Amniotic epithelial cell (primary cell): ENCODE measurements around the gene SLC41A2.
A peak's percentile ranks its signal among the peaks of the same experiment; 100 is the strongest.
"Not testable (repeated sequence)": the region's sequence is repeated elsewhere in the genome, so short reads cannot be mapped to it uniquely, and the experiment has no call there.

ENCODE experiments used
- DNase-seq: peaks from one replicate; pipeline ENCODE4 v3.0.0-alpha.2; 2010; ENCODE audit warnings: low read depth

SLC41A2 gene

GRCh38 chr12:104963757-104964156 is 5.7 kb upstream of the SLC41A2 start:
- no peak for DNase-seq

GRCh38 chr12:104960464-104960863 is 2.4 kb upstream of the SLC41A2 start:
- DNase-seq: no peak

DNA sequence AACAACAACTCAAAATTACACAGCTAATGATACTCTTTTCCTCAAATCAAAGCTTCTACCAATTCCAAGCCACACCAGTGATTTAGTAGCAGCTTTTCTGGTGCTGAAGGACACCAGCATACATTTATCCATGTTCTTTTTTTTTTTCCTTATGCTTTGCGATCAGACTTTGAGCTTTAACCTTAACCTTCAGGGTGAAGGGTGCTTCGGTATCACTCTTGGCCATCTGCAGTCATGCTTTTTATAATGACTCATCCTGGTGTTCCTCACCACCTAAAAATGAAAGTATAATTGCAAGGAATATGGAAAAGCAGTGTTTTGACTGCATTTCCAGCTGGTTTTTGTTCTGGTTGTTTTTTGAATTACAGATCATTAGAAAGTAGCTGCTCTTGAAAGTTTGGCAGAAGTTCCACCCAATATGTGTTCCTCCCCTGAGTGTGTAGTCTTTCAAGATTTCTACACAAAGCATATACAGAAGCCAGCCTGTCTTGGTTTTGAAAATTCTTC is 1.3 kb upstream of the SLC41A2 start:
- peak; percentile 53 for DNase-seq

- no peak for DNase-seq
Measured at GRCh38 chr12:104958805-104959334, 780 bp upstream of the SLC41A2 start.

- DNase-seq: no peak
Measured at GRCh38 chr12:104957719-104958000, 430 bp downstream of the SLC41A2 start.

DNA sequence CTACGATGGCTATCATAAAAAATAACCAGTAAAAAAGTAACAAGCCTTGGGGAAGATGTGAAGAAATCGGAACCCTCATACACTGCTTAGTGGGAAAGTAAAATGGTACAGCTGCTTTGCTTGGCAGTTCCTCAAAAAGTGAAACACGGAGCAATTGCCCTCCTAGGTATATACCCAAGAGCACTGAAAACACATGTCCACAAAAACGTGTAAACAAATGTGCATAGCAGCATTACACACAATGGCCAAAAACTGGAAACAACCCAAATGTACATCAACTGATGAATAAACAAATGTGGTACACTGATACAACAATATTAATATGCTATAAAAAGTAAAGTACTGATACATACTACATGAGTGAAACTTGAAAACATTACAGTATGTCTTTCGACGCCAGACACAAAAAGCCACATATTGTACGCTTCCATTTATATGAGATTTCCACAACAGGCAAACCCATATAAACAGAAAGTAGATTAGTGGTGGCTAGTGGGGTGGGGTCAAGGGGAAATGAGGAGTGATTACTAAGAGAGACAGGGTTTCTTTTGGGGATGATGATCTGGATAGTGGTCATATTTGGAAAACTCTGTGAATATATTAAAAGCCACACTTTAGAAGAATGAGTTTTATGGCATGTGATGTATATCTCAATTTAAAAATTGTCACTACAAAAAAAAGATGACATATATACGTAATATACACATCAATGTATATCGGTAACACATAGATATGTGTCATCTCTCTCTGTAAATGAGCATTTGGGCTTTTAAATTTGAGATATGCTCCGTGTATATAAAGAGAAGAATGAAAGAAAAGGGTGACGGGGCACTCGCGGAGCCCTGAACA is 996 bp downstream of the SLC41A2 start:
- no peak for DNase-seq

GRCh38 chr12:104955703-104956102 is 2.4 kb downstream of the SLC41A2 start:
- DNase-seq: no peak

- no peak for DNase-seq
Measured at GRCh38 chr12:104953323-104953722, 4.8 kb downstream of the SLC41A2 start.

GRCh38 chr12:104952816-104953215 is 5.3 kb downstream of the SLC41A2 start:
- no peak for DNase-seq

GRCh38 chr12:104951759-104952509 is 6.2 kb downstream of the SLC41A2 start:
- DNase-seq: peak; percentile 54

DNA sequence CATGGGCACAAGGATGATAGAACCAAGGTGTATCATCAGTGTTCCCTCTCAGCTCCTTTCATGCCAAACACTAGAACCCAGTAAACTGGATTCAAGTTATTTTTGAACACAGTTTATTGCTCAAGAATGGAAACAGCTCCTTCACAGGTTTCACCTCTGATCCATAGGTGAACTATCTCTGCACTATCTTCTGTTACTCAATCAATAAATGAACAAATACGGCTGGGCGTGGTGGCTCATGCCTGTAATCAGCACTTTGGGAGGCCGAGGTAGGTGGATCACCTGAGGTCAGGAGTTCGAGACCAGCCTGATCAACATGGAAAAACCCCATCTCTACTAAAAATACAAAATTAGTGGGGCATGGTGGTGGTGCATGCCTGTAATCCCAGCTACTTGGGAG is 9.4 kb downstream of the SLC41A2 start:
- not testable (repeated sequence) for DNase-seq

DNA sequence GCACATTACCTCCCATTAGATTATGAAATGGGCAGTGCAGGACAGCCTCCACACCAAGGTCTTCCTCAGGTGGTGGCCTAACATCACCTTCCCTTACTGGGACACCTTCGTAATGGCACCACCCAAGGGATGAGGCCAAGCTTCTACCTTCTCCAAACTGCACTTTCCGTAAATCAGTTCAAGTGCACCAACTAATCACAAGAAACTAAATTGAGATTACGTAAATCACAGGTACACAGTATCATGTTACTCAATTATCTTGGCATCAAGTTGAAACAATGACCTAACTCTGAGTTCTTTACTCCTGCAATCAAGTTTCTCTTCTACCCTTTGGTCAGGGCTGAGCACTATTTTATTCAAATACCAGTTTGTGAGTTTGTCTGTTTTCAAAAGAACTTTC is 13.8 kb downstream of the SLC41A2 start:
- DNase-seq: no peak

- DNase-seq: not testable (repeated sequence)
Measured at GRCh38 chr12:104943401-104943800, 14.7 kb downstream of the SLC41A2 start.

DNA sequence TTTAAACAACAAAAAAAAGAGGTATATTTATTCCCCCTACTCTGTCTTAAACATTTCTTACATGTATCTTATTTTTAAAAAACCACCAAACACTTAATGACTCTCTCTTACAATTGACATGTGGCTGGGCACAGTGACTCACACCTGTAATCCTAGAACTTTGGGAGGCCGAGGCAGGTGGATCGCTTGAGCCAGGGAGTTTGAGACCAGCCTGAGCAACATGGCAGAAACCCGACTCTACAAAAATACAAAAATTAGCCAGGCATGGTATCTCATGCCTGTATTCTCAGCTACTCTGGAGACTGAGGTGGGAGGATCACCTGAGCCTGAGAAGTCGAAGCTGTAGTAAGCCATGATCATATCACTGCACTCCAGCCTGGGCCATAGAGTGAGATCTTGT is 16.0 kb downstream of the SLC41A2 start:
- DNase-seq: no peak

DNA sequence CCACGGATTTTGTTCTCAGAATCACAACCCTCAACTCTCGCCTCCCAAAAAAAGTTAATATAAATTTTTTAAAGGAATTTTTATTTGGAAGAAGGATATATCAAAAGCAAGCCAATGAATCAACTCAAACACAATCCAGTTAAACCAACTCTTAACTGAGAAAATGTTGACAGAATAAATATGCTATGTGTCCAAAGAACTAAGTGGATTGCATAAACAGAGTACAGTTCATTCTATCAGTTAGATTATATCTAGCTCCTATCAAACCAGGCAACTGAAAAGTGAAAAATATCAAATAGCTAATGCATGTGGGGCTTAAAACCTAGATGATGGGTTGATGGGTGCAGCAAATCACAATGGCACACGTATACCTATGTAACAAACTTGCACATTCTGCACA is 16.6 kb downstream of the SLC41A2 start:
- no peak for DNase-seq

GRCh38 chr12:104939089-104939488 is 19.0 kb downstream of the SLC41A2 start:
- no peak for DNase-seq

GRCh38 chr12:104938371-104938770 is 19.7 kb downstream of the SLC41A2 start:
- DNase-seq: no peak

GRCh38 chr12:104935886-104936285 is 22.2 kb downstream of the SLC41A2 start:
- no peak for DNase-seq

DNA sequence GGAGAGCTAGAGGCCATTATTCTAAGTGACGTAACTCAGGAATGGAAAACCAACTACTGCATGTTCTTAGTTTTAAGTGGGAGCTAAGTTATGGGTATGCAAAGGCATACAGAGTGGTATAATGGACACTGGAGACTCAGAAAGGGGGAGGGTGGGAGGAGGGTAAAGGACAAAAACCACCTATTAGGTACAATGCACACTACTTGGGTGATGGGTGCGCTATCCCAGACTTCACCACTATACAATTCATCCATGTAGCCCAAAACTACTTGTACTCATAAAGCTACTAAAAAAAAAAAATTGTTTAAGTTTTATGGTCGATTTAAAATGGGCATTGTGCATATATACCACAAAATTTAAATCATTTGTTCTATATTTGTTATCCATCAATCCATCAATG is 24.3 kb downstream of the SLC41A2 start:
- no peak for DNase-seq

GRCh38 chr12:104933128-104933527 is 25.0 kb downstream of the SLC41A2 start:
- DNase-seq: no peak

- DNase-seq: peak; percentile 46
Measured at GRCh38 chr12:104930388-104931326, 27.4 kb downstream of the SLC41A2 start.

GRCh38 chr12:104929977-104930376 is 28.1 kb downstream of the SLC41A2 start:
- DNase-seq: peak; percentile 13
